ENCODE measurements around the gene ARRDC4.

- no peak for TF ChIP-seq POLR2A (IDR thresholded peaks at IDR 0.05)
- no peak for TF ChIP-seq CTCF (IDR thresholded peaks at IDR 0.05)
Observed at GRCh38 chr15:97944724-97945123, 15.8 kb upstream of the ARRDC4 start.

Data from esophagus squamous epithelium (tissue), 4 donors.